B cell (primary cell): ENCODE data around the gene COL11A2. TPM values are rescaled to one million over a fixed set of nuclear protein-coding genes. Genes with fewer than 3 reads are reported as not detected.
A peak's percentile ranks its signal among the peaks of the same experiment; 100 is the strongest.

Source experiments
- ATAC-seq: fragments of 200-7000 bp; cut with Tn5 transposase; one replicate; pipeline ENCODE4 v1.10.0; 2021; ENCODE audit warnings: low read depth, mild to moderate bottlenecking, moderate number of reproducible peaks, moderate library complexity
- CTCF ChIA-PET: fragments of 350-600 bp; sonication (Branson Sonifier 250); formaldehyde crosslinking; loops from one replicate; lab custom pipeline; 2021; ENCODE audit warnings: antibody characterized with exemption, inconsistent platforms; lab: Charles Lee
- POLR2A ChIA-PET: fragments of 350-600 bp; sonication (Branson Sonifier 250); formaldehyde crosslinking; loops from one replicate; lab custom pipeline; 2021; ENCODE audit warnings: antibody characterized with exemption; lab: Charles Lee
- DNase-seq: peaks from one replicate; pipeline ENCODE4 v3.0.0; 2013
- H2AFZ ChIP-seq: 2 replicates; pipeline ENCODE4 v1.6.1; 2012; ENCODE audit warnings: mild to moderate bottlenecking, low read depth, low read length; ENCODE audit not compliant: insufficient read depth, poor library complexity, severe bottlenecking
- H3K27ac ChIP-seq, 2 donors: 1 replicate in 1 of 2; 2 replicates in 1 of 2; pipeline ENCODE4 v1.5.1; 2012 to 2013; ENCODE audit warnings: low read length in 2 of 2, mild to moderate bottlenecking in 2 of 2, moderate library complexity in 1 of 2
- H3K27me3 ChIP-seq, 4 experiments: fragments of 200-600 bp in 1 of 4; sonication (generic) in 1 of 4; replicated peaks in 1 of 4; 1 replicate in 2 of 4; 2 replicates in 2 of 4; pipeline versions ENCODE4 v1.6.1 to v1.7.0; 2013 to 2016; ENCODE audit warnings: low read length in 3 of 4, mild to moderate bottlenecking in 2 of 4, mixed read lengths in 1 of 4, moderate library complexity in 1 of 4; ENCODE audit not compliant: insufficient read depth in 4 of 4, control insufficient read depth in 3 of 4; ENCODE audit errors: control extremely low read depth in 1 of 4
- H3K36me3 ChIP-seq, 2 experiments: replicated peaks in 1 of 2; 1 replicate in 1 of 2; 2 replicates in 1 of 2; pipeline versions ENCODE4 v1.6.1 to v1.7.1; 2013; ENCODE audit warnings: low read length in 1 of 2; ENCODE audit not compliant: insufficient read depth in 2 of 2, control insufficient read depth in 1 of 2; ENCODE audit errors: control extremely low read depth in 1 of 2, extremely low read depth in 1 of 2
- H3K4me1 ChIP-seq, 2 donors: fragments of 200-600 bp in 1 of 2; sonication (generic) in 1 of 2; 1 replicate in 1 of 2; 2 replicates in 1 of 2; pipeline versions ENCODE4 v1.5.1 to v1.6.1; 2013 to 2017; ENCODE audit warnings: low read length in 2 of 2; ENCODE audit not compliant: control insufficient read depth in 2 of 2, insufficient read depth in 2 of 2
- H3K4me2 ChIP-seq: replicated peaks from 2 replicates; pipeline ENCODE3; 2012; ENCODE audit warnings: mild to moderate bottlenecking, low read depth, low read length; ENCODE audit not compliant: poor library complexity, severe bottlenecking
- H3K4me3 ChIP-seq, 5 experiments: fragments of 200-600 bp in 1 of 5; sonication (generic) in 1 of 5; 1 replicate in 3 of 5; 2 replicates in 2 of 5; pipeline versions ENCODE4 v1.5.1 to v1.7.0; 2011 to 2016; ENCODE audit warnings: low read length in 4 of 5, mild to moderate bottlenecking in 4 of 5, low read depth in 2 of 5, control low read depth in 1 of 5, moderate library complexity in 1 of 5; ENCODE audit not compliant: insufficient read depth in 1 of 5; ENCODE audit errors: control extremely low read depth in 1 of 5, extremely low read depth in 1 of 5
- H3K79me2 ChIP-seq: fragments of 200-600 bp; sonication (generic); one replicate; pipeline ENCODE4 v1.6.0; 2016; ENCODE audit warnings: low read length; ENCODE audit not compliant: control insufficient read depth, insufficient read depth
- H3K9ac ChIP-seq: fragments of 200-600 bp; sonication (generic); 2 replicates; pipeline ENCODE4 v1.6.1; 2017; ENCODE audit warnings: mild to moderate bottlenecking, low read length, moderate library complexity
- H3K9me3 ChIP-seq, 3 donors: one replicate each; pipeline versions ENCODE4 v1.6.1 to v1.7.1; 2013; ENCODE audit warnings: low read length in 2 of 3; ENCODE audit not compliant: control insufficient read depth in 2 of 3, insufficient read depth in 1 of 3; ENCODE audit errors: control extremely low read depth in 1 of 3
- H4K20me1 ChIP-seq: 2 replicates; pipeline ENCODE4 v1.6.0; 2012; ENCODE audit warnings: mild to moderate bottlenecking, low read length; ENCODE audit not compliant: insufficient read depth, control insufficient read depth, poor library complexity, severe bottlenecking
- H3K27ac Mint-ChIP-seq: one replicate; pipeline ENCODE4 v1.8.0; 2021; ENCODE audit warnings: mixed read lengths
- H3K27me3 Mint-ChIP-seq: one replicate; pipeline ENCODE4 v1.8.0; 2021; ENCODE audit warnings: mixed read lengths
- H3K4me1 Mint-ChIP-seq: one replicate; pipeline ENCODE4 v1.8.0; 2021; ENCODE audit warnings: mixed read lengths
- H3K4me3 Mint-ChIP-seq: one replicate; pipeline ENCODE4 v1.8.0; 2021; ENCODE audit warnings: mixed read lengths
- H3K9me3 Mint-ChIP-seq: one replicate; pipeline ENCODE4 v1.8.0; 2022; ENCODE audit warnings: mixed read lengths; ENCODE audit not compliant: insufficient read depth
- CTCF ChIP-seq: fragments of 200-600 bp; IDR thresholded peaks from one replicate; pipeline ENCODE4 v1.8.0; 2022; ENCODE audit warnings: antibody characterized with exemption, mild to moderate bottlenecking
- EZH2 ChIP-seq: IDR thresholded peaks from 2 replicates; pipeline ENCODE4 v1.6.1; 2012; ENCODE audit warnings: borderline replicate concordance, low read depth, mild to moderate bottlenecking, moderate library complexity, low read length; ENCODE audit not compliant: insufficient read depth, poor library complexity, severe bottlenecking
- WGBS: methylation state at CpG from one replicate; pipeline ENCODE4 v1.1.5; 2013; ENCODE audit warnings: missing lambda C conversion rate; ENCODE audit not compliant: insufficient coverage; 5-methylcytosine and 5-hydroxymethylcytosine counted together
- intact Hi-C: fragments of 100-400 bp; cut with micrococcal nuclease; formaldehyde crosslinking; loops from one replicate; pipeline ENCODE4 v1.10.0; 2022
- polyA plus RNA-seq: library from polyadenylated mRNA; depleted of rRNA; stranded (reverse); fragments of >200 nt; gene quantifications from 2 replicates; pipeline ENCODE4 v1.2.3, GENCODE V29; 2012
- total RNA-seq, 2 donors: library from RNA; stranded (reverse); fragments of 120-200 nt in 1 of 2; gene quantifications; 1 replicate in 1 of 2; 2 replicates in 1 of 2; pipeline versions ENCODE4 v1.2.3 to v1.2.4, GENCODE V29; 2013 to 2022

The COL11A2 gene
- total and polyA plus RNA-seq, 2 donors (not counting 1 experiment from before 2014, with no cell fraction given): 0.39 to 0.82 TPM

GRCh38 chr6:33208091-33208967 lies 16.1 kb upstream of the COL11A2 start, which contains the start of gene RING1:
RING1 (plus strand) TSS chr6:33208500; CDS start chr6:33208823, 323 bp downstream.
- H3K4me3 Mint-ChIP-seq: peak within 1 kb of the TSS; percentile 88
- Histone ChIP-seq H3K27ac (peak within 1 kb of the TSS; percentile 87 to 91), H3K9ac (peak within 1 kb of the TSS; percentile 89), H4K20me1 (no peaks in the 10 kb centered on the region), H3K4me2 (peak within 1 kb of the TSS; percentile 92), H3K79me2 (peaks cover 15% of the 10 kb centered on the region), H3K9me3 (peaks cover 0 to 4% (median 0%) of the 10 kb centered on the region in 3 donors), H3K36me3 (peaks cover 0 to 26% of the 10 kb centered on the region in 2 experiments), H3K4me1 (peaks cover 31 to 45% of the 10 kb centered on the region in 2 donors), H2AFZ (peak within 1 kb of the TSS; percentile 76), H3K27me3 (peaks cover 0 to 10% (median 8%) of the 10 kb centered on the region in 4 experiments), H3K4me3 (peak within 1 kb of the TSS; percentile 71 to 99 (median 90))
- peak; percentile 92 for DNase-seq
- intact Hi-C loops: loop anchor here (1.0 to 10.0 kb wide), 4 partner anchors 8 to 1234 kb away; partner anchors contain the start of genes COL11A2, DXO, RXRB and SLC39A7
- ChIA-PET POLR2A (interaction anchor here (0.6 to 2.0 kb wide), 15 partner anchors 9 to 1807 kb away, joined by 3 to 12 read pairs (median 4); partner anchors contain the start of genes B3GALT4, HLA-DPB1 and VPS52), CTCF (interaction anchor here (0.6 to 3.0 kb wide), 9 partner anchors 9 to 236 kb away, joined by 3 to 14 read pairs (median 4); no protein-coding TSS in a partner anchor)
- H3K4me1 Mint-ChIP-seq: peaks cover 40% of the 10 kb centered on the region
- H3K9me3 Mint-ChIP-seq: no peaks in the 10 kb centered on the region
- under 1% methylated on average over 69 of the region's 86 CpGs for WGBS
- ATAC-seq: peak; percentile 54
- H3K27me3 Mint-ChIP-seq: peaks cover 9% of the 10 kb centered on the region
- TF ChIP-seq CTCF (no peak), EZH2 (no peak)
- H3K27ac Mint-ChIP-seq: peak within 1 kb of the TSS; percentile 90
